Adrenal gland (tissue), 12 donors: Measurements from ENCODE around the gene B3GALNT2. TPM values are rescaled to one million over a fixed set of nuclear protein-coding genes. Genes with fewer than 3 reads are reported as not detected.

Experiments
- DNase-seq, 7 donors: peaks; one replicate each; pipeline ENCODE4 v3.0.0-alpha.2; 2019 to 2020
- H3K27ac ChIP-seq, 5 donors: fragments of 200-600 bp; sonication (generic) in 4 of 5; 1 replicate in 3 of 5; 2 replicates in 2 of 5; pipeline versions ENCODE4 v1.5.1 to v1.8.0; 2016 to 2020; ENCODE audit warnings: mild to moderate bottlenecking in 1 of 5
- H3K27me3 ChIP-seq: fragments of 200-600 bp; 2 replicates; pipeline ENCODE4 v1.8.0; 2021
- H3K36me3 ChIP-seq, 2 donors: fragments of 200-600 bp; replicated peaks in 1 of 2; 1 replicate in 1 of 2; 2 replicates in 1 of 2; pipeline versions ENCODE4 v1.5.1 to v1.8.0; 2018 to 2022
- H3K4me1 ChIP-seq, 2 donors: fragments of 200-600 bp; replicated peaks in 1 of 2; 1 replicate in 1 of 2; 2 replicates in 1 of 2; pipeline versions ENCODE4 v1.5.1 to v1.8.0; 2018 to 2021
- H3K4me3 ChIP-seq, 4 donors: fragments of 200-600 bp; sonication (generic) in 3 of 4; one replicate each; pipeline ENCODE4 v1.5.1; 2016 to 2018
- H3K9me3 ChIP-seq, 3 donors: fragments of 200-600 bp; sonication (generic) in 1 of 3; replicated peaks in 1 of 3; 1 replicate in 2 of 3; 2 replicates in 1 of 3; pipeline versions ENCODE4 v1.5.1 to v1.8.0; 2016 to 2021
- CTCF ChIP-seq, 6 experiments: fragments of 450-650 bp in 4 of 6; fragments of 200-600 bp in 2 of 6; sonication (generic) in 1 of 6; IDR thresholded peaks; 1 replicate in 5 of 6; 2 replicates in 1 of 6; pipeline versions ENCODE4 v1.5.1 to v1.8.0; 2016 to 2021; ENCODE audit warnings: antibody characterized with exemption in 6 of 6, mild to moderate bottlenecking in 2 of 6, moderate library complexity in 1 of 6
- POLR2A ChIP-seq, 2 donors: fragments of 450-650 bp; IDR thresholded peaks; one replicate each; pipeline ENCODE4 v1.6.1; 2017; ENCODE audit warnings: antibody characterized with exemption in 2 of 2, mild to moderate bottlenecking in 2 of 2, moderate library complexity in 1 of 2
- WGBS, 4 donors: extraction: QIAGEN DNeasy Blood & Tissue Kit in 2 of 4; methylation state at CpG; one replicate each; pipeline versions ENCODE4 v1.1.5 to v1.1.7; 2013 to 2017; 5-methylcytosine and 5-hydroxymethylcytosine counted together
- intact Hi-C, 2 donors: fragments of 100-400 bp; cut with DNase I; formaldehyde crosslinking; loops; one replicate each; pipeline versions ENCODE4 v1.14.1 to v1.15.0; 2022 to 2023
- polyA plus RNA-seq, 3 donors: library from polyadenylated mRNA; stranded (reverse); fragments of 200-250 nt in 2 of 3; fragments of 350-450 nt in 1 of 3; fragmentation: Illumina TruSeq in 1 of 3; extraction: RNeasy Lipid Tissue Mini Kit (QIAGEN cat#74804) in 1 of 3; gene quantifications; one replicate each; pipeline ENCODE4 v1.2.3, GENCODE V29; 2013 to 2014
- small RNA-seq, 2 donors: library from RNA; depleted of rRNA; stranded (forward); fragments of <200 nt; gene quantifications; one replicate each; pipeline ENCODE3, GENCODE V24; 2016
- total RNA-seq, 9 donors: library from RNA; depleted of rRNA in 4 of 9; stranded (reverse); fragments of >200 nt in 4 of 9; fragments of 120-200 nt in 1 of 9; fragmentation: NEBNext Ultra II Directional in 1 of 9; extraction: Animal tissue kit (Norgen Biotek cat#: 25700) in 1 of 9; gene quantifications; one replicate each; pipeline versions ENCODE4 v1.1.0 to v1.2.4, GENCODE V29; 2013 to 2023
- donor health status: healthy with polysubstance abuse.
- donor health status: Bipolar disorder and iron deficiency.
- donor health status: DM: yes; HTN: yes; CAD: no.
- donor health status: DM: no; HTN: no; CAD: no.
- donor health status: DM: no; HTN: no; CAD: no.
- donor health status: DM: yes; HTN: yes; CAD: no.

Gene B3GALNT2
- total and polyA plus RNA-seq, 12 donors, result 2.7 to 66.2 (median 22.9) TPM

DNA sequence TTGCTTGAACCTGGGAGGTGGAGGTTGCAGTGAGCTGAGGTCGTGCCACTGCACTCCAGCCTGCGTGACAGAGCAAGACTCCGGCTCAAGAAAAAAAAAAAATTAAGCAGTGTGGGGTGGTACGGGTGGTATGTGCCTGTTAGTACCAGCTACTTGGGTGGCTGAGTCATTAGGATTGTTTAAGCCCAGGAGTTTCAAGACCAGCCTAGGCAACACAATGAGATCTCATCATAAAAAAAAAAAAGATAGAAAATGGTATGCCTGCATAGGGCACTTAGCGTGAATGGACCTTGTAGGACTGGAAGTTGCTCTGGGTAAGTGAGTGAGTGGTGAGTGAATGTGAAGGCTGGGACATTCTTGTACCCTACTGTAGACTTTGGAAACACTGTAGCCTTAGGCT is 100.1 kb downstream of the B3GALNT2 start:
- Histone ChIP-seq H3K36me3 (no peaks in the 10 kb centered on the region), H3K27me3 (no peaks in the 10 kb centered on the region), H3K9me3 (no peaks in the 10 kb centered on the region), H3K4me3 (no peak overlapping the region), H3K4me1 (peaks cover 13 to 19% of the 10 kb centered on the region in 2 donors), H3K27ac (no peak overlapping the region)
- 85 to 98% (median 93%) methylated on average over 5 of the region's 5 CpGs for WGBS, 4 donors
- TF ChIP-seq CTCF (IDR thresholded peaks at IDR 0.05), result no peak
- no peak for TF ChIP-seq POLR2A (IDR thresholded peaks at IDR 0.05)
- intact Hi-C loops, result no loop called here
- DNase-seq, result no peak

DNA sequence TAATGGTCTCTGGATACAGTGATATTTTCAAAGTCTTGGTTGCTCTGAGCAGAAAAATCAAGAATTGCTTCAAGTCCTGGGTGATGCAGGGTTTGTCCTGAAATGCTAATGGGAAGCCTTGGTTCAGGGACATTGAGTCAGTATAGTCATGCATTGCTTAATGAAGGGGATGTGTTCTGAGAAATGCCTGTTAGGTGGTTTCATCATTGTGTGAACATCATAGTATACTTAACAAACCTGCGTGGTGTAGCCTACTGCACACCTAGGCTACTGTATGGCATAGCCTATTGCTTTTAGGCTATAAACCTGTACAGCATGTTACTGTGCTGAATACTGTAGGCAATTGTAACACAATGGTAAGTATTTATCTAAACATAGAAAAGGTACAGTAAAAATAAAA is 100.7 kb downstream of the B3GALNT2 start:
- 77 to 94% (median 84%) methylated on average over 1 of the region's 1 CpG for WGBS, 4 donors
- peaks cover 13 to 14% of the 10 kb centered on the region in 2 donors for H3K4me1 ChIP-seq
- no peak overlapping the region for H3K27ac ChIP-seq
- H3K27me3 ChIP-seq, result no peaks in the 10 kb centered on the region
- no peak for TF ChIP-seq CTCF (IDR thresholded peaks at IDR 0.05)
- no peak for TF ChIP-seq POLR2A (IDR thresholded peaks at IDR 0.05)
- H3K9me3 ChIP-seq, result no peaks in the 10 kb centered on the region
- intact Hi-C loops, result no loop called here
- H3K4me3 ChIP-seq, result no peak overlapping the region
- peak in 1 of 7 donors; percentile 23 for DNase-seq
- H3K36me3 ChIP-seq, result no peaks in the 10 kb centered on the region

DNA sequence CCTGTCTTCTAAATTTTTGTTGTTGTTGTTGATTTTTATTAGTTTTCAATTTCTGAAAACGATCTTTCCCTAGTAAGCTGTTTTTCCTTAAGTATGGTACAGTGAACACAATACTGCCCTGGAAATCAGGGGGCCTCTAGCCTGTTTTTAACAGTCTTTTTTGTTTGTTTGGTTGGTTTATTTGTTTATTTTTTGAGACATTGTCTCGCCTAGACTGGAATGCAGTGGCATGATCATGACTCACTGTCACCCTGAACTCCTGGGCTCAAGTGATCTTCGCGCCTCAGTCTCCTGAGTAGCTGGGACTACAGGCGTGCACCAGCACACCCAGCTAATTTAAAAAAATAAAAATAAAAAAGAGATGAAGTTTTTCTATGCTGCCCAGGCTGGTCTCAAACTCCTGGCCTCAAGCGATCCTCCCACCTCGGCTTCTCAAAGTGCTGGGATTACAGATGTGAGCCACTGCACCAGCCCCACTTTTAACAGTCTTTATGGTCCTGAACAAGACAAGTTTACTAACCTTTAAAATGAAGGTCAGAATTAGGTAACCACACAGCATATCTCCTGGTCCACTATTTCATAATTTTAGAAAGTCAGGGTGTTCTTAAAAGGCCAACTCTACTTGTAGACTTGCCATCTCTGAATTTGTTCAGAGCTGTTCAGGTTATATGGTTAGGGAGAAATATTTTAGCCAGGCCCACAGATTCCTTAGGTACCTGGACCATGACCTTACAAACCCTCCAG is 101.6 kb downstream of the B3GALNT2 start:
- H3K27ac ChIP-seq, result no peak overlapping the region
- DNase-seq, result peak in 3 of 7 donors; percentile 15 to 44 (median 33)
- H3K27me3 ChIP-seq, result no peaks in the 10 kb centered on the region
- H3K4me3 ChIP-seq, result no peak overlapping the region
- intact Hi-C loops, result no loop called here
- no peaks in the 10 kb centered on the region for H3K9me3 ChIP-seq
- H3K4me1 ChIP-seq, result peaks cover 4 to 6% of the 10 kb centered on the region in 2 donors
- TF ChIP-seq POLR2A (IDR thresholded peaks at IDR 0.05) (no peak), CTCF (IDR thresholded peaks at IDR 0.05) (no peak)
- 88 to 91% (median 90%) methylated on average over 7 of the region's 7 CpGs for WGBS, 4 donors
- H3K36me3 ChIP-seq, result no peaks in the 10 kb centered on the region

DNA sequence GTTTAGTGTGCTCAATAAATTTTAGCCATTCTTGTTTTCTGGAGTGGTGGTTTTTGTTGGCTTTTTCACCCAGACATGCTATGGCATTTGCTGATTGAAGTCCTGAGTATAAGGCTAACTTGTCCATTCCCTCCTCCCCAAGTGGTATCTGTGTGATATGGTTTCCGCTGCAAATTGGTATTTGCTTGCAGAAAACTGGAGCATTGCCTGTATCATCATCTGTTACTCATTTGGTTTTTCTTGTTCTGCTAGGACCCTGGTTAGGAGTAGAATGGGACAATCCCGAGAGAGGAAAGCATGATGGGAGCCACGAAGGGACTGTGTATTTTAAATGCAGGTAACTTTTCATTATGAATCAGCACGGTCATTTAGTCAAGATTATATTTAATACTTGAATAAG is 103.0 kb downstream of the B3GALNT2 start:
- TF ChIP-seq POLR2A (IDR thresholded peaks at IDR 0.05) (no peak), CTCF (IDR thresholded peaks at IDR 0.05) (no peak)
- intact Hi-C loops, result no loop called here
- WGBS, 4 donors, result 91 to 94% (median 93%) methylated on average over 4 of the region's 4 CpGs
- no peaks in the 10 kb centered on the region for H3K27me3 ChIP-seq
- H3K9me3 ChIP-seq, result no peaks in the 10 kb centered on the region
- H3K36me3 ChIP-seq, result no peaks in the 10 kb centered on the region
- no peak overlapping the region for H3K27ac ChIP-seq
- DNase-seq, result no peak
- H3K4me1 ChIP-seq, result no peaks in the 10 kb centered on the region
- H3K4me3 ChIP-seq, result no peak overlapping the region

Small RNAs within 50 kb of the gene (small RNA-seq; reads per million reads assigned to genes)
- gene MTCO3P46, result 0 reads per million in 2 donors
- 0 reads per million in 2 donors for gene MTND4LP21
- 0 reads per million in 2 donors for gene RPS21P1

Other genes with a start within 250 kb of the B3GALNT2 start
- gene ARID4B, start 176.3 kb downstream of the B3GALNT2 start, total RNA-seq, result 10 to 100 TPM; 12.4 to 44.0 (median 29.7) TPM
- 10 to 100 TPM; 17.0 to 31.5 (median 22.5) TPM for gene ARID4B, start 176.3 kb downstream of the B3GALNT2 start, polyA plus RNA-seq
- 10 to 100 TPM; 12.6 to 50.9 (median 36.0) TPM for gene GGPS1, start 175.9 kb downstream of the B3GALNT2 start, total RNA-seq
- gene GGPS1, start 175.9 kb downstream of the B3GALNT2 start, polyA plus RNA-seq, result 10 to 100 TPM; 30.4 to 63.7 (median 32.8) TPM
- 10 to 100 TPM; 14.7 to 41.5 (median 19.2) TPM for gene TBCE, start 137.0 kb downstream of the B3GALNT2 start, total RNA-seq
- gene TBCE, start 137.0 kb downstream of the B3GALNT2 start, polyA plus RNA-seq, result 10 to 100 TPM; 37.3 to 67.2 (median 39.3) TPM
- gene GNG4, start 145.3 kb upstream of the B3GALNT2 start, total RNA-seq, result 10 to 100 TPM in 1 of 9 donors, 1 to 10 TPM in 4, under 1 TPM in 2, not detected in 2; 0.22 to 14.2 (median 2.7) TPM
- 10 to 100 TPM in 1 of 3 donors, 1 to 10 TPM in 2; 4.2 to 25.8 (median 9.7) TPM for gene GNG4, start 145.3 kb upstream of the B3GALNT2 start, polyA plus RNA-seq